Posterior cingulate gyrus (tissue), 11 donors: ENCODE data around the gene POLD1.

Source experiments
- DNase-seq, 10 donors: peaks; one replicate each; pipeline versions ENCODE4 v3.0.0 to v3.0.0-alpha.2; 2020 to 2021; ENCODE audit warnings: mixed read lengths in 3 of 10
- intact Hi-C: fragments of 100-400 bp; cut with DNase I; formaldehyde crosslinking; loops from one replicate; pipeline ENCODE4 v1.15.1; 2023

Gene POLD1

GRCh38 chr19:50415661-50416033 is 31.5 kb downstream of the POLD1 start:
- intact Hi-C loops, result no loop called here
- DNase-seq, result no peak

GRCh38 chr19:50416034-50416977 is 32.2 kb downstream of the POLD1 start:
- DNase-seq, result no peak
- intact Hi-C loops, result no loop called here

GRCh38 chr19:50417111-50418081 is 33.2 kb downstream of the POLD1 start:
- intact Hi-C loops, result no loop called here
- DNase-seq, result no peak

GRCh38 chr19:50418176-50419021 is 34.3 kb downstream of the POLD1 start, which contains the start of gene SPIB:
SPIB (plus strand) TSS chr19:50418938; CDS start chr19:50418963, 25 bp downstream.
- intact Hi-C loops, result no loop called here
- no peak for DNase-seq

GRCh38 chr19:50419022-50419579 is 35.0 kb downstream of the POLD1 start:
- intact Hi-C loops, result no loop called here
- no peak for DNase-seq

GRCh38 chr19:50419580-50420035 is 35.5 kb downstream of the POLD1 start:
- no peak for DNase-seq
- intact Hi-C loops, result no loop called here

- DNase-seq, result no peak
- intact Hi-C loops, result no loop called here
Measured at GRCh38 chr19:50420127-50420526, 36.0 kb downstream of the POLD1 start.

GRCh38 chr19:50420808-50421207 is 36.7 kb downstream of the POLD1 start:
- intact Hi-C loops, result no loop called here
- no peak for DNase-seq

- intact Hi-C loops, result no loop called here
- DNase-seq, result no peak
Measured at GRCh38 chr19:50422397-50423278, 38.5 kb downstream of the POLD1 start.

- no peak for DNase-seq
- intact Hi-C loops, result no loop called here
Measured at GRCh38 chr19:50423279-50424113, 39.3 kb downstream of the POLD1 start.

- intact Hi-C loops, result no loop called here
- no peak for DNase-seq
Measured at GRCh38 chr19:50425581-50425980, 41.4 kb downstream of the POLD1 start.

- DNase-seq, result no peak
- intact Hi-C loops, result no loop called here
Measured at GRCh38 chr19:50427318-50427925, 43.3 kb downstream of the POLD1 start.

- DNase-seq, result peak; percentile 55 to 97 (median 80)
- intact Hi-C loops, result no loop called here
Measured at GRCh38 chr19:50427997-50428425, 43.9 kb downstream of the POLD1 start.

- intact Hi-C loops, result no loop called here
- DNase-seq, result peak in 1 of 10 donors; percentile 41
Measured at GRCh38 chr19:50428772-50429463, 44.8 kb downstream of the POLD1 start.

GRCh38 chr19:50430888-50431342 is 46.8 kb downstream of the POLD1 start:
- no peak for DNase-seq
- intact Hi-C loops, result no loop called here

- peak; percentile 71 to 98 (median 89) for DNase-seq
- intact Hi-C loops, result no loop called here
Measured at GRCh38 chr19:50431343-50432220, 47.4 kb downstream of the POLD1 start.
